Measurements from ENCODE around the gene NAGLU.
A peak's percentile ranks its signal among the peaks of the same experiment; 100 is the strongest.
"Not testable (repeated sequence)": the region's sequence is repeated elsewhere in the genome, so short reads cannot be mapped to it uniquely, and the experiment has no call there.

Gene NAGLU

DNA sequence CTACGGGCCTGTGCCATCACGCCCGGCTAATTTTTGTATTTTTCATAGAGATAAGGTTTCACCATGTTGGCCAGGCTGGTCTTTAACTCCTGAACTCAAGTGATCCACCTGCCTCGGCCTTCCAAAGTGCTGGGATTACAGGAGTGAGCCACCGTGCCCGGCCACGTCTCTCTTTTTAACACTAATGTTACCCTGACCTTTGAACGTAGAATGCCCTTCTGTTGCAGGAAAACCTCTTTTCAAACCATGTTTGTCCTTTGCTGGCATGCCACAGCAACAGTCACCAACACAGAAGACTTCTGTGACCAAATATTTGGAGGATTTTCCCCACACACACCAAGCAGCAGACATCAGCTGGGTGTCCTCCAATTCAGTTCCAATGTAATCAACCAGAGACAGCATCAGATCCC lies 8.8 kb downstream of the NAGLU start:
- DNase-seq = no peak
- TF ChIP-seq POLR2A (IDR thresholded peaks at IDR 0.05; ENCODE audit: low read length) (no peak), GATA1 (IDR thresholded peaks at IDR 0.05; ENCODE audit: low read depth, low read length) (no peak)

DNA sequence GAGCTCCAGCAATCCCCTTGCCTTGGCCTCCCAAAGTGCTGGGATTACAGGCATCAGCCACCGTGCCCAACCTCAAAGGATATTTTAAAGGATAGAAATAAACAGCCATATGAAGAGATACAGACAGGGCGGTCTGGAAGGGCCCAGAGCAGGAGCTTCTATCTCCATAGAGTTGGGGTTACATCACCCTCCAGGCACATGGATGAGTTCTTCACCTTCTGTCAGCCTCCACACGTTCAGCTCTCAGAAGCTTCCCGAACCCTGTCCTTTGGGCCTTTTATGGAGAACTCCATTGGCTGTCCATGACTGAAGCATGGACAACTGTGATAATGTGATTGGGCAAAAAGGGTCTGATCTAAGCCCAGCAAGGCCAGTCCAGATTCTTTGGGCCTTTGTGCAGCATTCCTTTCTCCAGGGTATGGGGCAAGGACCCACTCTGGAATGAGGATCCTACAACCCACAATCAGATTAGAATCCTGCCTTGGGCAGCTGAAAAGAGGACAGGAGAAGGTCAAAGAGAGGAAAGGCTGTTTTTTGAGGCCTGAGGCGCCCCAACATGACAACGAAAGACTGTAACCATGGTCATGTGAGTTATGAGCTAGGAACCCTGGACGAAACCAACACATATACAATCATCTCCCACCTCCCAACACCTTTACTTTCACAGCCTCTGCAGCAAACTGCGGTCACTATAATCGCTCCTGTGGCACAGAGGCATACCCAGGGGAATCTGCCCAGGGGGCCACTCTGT lies 9.9 kb downstream of the NAGLU start:
- DNase-seq = not testable (repeated sequence)

DNA sequence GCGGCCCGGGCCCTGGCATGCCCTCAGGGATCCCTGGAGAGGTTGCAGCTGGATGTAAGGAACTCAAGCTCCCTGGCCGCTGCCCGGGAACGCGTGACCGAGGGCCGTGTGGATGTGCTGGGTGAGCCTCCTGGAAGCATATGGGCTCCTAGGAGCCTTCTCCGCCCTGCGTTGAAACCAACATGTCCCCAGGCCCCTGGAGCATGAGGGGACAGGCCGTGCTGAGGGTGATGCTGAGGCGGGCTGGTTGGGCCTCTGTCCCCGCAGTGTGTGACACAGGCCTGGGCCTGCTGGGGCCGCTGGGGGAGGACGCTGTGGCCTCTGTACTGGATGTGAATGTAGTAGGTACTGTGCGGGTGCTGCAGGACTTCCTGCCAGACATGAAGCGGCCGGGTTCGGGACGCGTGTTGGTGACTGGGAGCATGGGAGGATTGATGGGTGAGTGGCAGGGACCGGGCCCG lies 11.0 kb downstream of the NAGLU start:
- TF ChIP-seq GATA1 (IDR thresholded peaks at IDR 0.05; ENCODE audit: low read depth, low read length) (no peak), POLR2A (IDR thresholded peaks at IDR 0.05; ENCODE audit: low read length) (peak; percentile 14)
- DNase-seq = no peak

DNA sequence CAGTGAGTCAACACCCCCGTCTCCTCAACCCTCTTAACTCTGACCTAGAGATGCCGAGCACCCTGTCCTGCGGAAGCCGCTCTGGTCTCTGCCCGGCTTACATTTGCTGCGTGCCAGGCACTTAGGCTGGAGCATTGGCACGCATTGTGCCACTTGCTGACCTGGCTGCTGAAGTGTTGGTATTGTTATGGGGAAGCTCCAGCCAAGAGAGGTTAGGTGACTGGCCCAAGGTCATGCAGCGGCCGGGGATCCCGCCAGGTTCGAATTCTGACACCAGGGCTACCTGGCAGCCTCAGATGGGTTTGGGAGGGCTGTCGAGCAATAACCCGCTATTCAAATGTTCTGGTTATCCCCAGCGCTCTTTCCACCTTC lies 11.6 kb downstream of the NAGLU start:
- DNase-seq = no peak
- TF ChIP-seq GATA1 (IDR thresholded peaks at IDR 0.05; ENCODE audit: low read depth, low read length) (no peak), POLR2A (IDR thresholded peaks at IDR 0.05; ENCODE audit: low read length) (no peak)

DNA sequence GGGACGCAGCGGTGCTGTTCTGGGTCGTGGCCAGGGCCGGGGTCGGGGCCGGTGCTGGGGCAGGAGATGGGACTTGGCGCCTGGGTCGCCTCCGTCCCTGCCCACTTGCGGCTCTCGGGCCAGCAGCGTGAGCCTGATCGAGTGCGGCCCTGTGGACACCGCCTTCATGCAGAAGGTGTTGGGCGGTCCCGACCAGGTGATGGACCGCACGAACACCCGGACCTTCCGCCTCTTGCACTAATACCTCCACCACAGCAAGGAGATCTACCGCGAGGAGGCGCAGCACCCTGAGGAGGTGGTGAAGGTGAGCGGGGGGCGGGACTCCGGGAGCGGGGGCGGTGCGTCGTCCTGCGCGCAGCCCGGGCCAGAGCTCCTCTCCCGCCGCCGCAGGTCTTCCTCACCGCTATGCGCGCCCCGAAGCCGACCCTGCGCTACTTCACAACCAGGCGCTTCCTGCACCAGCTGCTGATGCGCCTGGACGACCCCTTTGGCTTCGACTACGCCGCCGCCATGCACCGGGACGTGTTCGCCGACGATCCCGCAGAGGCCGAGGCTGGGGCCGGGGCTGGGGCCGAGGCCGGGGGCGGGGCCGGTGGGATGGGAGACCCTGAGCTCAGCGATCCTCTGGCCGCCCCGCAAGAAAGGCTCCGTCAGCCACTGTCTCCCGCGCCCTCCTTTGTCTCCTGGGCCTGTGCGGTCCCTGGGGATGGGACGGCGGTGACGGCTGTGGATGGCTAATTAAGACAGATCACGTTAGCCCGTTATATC lies 12.2 kb downstream of the NAGLU start:
- peak; percentile 57 to 70 for DNase-seq
- TF ChIP-seq POLR2A (IDR thresholded peaks at IDR 0.05; ENCODE audit: low read length) (no peak), GATA1 (IDR thresholded peaks at IDR 0.05; ENCODE audit: low read depth, low read length) (no peak)

DNA sequence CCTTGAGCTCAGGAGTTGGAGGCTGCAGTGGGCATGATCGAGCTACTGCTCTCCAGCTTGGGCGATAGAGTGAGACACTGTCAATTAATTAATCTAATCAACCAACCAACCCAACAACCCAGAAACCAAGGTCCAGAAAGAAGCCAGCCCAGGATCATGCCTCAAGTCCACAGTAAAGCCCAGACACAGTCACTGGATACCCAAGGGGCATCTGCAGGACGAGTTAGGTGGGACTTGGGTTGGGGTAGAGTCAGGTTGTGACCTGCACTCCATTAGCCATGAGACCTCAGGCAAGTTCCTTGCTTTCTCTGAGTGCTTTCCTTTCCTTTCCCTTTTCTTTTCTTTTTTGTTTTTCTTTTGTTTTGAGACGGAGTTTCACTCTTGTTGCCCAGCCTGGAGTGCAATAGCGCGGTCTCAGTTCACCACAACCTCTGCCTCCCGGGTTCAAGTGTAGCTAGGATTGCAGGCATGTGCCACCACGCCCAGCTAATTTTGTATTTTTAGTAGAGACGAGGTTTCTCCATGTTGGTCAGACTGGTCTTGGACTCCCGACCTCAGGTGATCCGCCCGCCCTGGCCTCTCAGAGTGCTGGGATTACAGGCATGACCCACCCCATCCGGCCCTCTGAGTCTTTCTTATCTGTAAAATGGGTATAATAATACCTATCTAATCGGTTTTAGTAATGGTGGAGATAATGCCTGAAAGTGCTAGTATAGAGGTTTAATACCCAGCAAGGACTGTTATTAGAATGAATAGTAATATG lies 13.1 kb downstream of the NAGLU start:
- no peak for DNase-seq
- no peak for TF ChIP-seq POLR2A (IDR thresholded peaks at IDR 0.05; ENCODE audit: low read length)
- TF ChIP-seq GATA1 (IDR thresholded peaks at IDR 0.05; ENCODE audit: low read depth, low read length) = no peak

DNA sequence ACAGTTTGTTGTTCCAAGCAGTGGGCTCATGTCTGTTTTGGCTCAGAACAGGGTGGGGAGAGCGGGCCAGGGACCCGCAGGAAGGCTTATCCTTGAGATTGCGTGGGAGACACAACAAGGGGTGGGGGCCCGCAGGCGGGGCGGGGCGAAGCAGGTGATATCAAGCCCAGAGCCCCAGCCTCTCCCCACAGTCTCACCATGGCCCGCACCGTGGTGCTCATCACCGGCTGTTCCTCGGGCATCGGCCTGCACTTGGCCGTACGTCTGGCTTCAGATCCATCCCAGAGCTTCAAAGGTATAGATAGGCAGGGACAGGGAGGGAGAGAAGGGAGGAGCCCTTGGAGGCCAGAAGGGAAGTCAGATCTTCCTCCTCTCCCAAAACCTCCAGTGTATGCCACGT lies 16.7 kb downstream of the NAGLU start, which contains the start of gene HSD17B1:
Gene HSD17B1 (plus strand): TSS at position 188 of the 400 bp plus-strand sequence. CDS start 11 bp downstream, at position 199.
- DNase-seq = not testable (repeated sequence)

DNA sequence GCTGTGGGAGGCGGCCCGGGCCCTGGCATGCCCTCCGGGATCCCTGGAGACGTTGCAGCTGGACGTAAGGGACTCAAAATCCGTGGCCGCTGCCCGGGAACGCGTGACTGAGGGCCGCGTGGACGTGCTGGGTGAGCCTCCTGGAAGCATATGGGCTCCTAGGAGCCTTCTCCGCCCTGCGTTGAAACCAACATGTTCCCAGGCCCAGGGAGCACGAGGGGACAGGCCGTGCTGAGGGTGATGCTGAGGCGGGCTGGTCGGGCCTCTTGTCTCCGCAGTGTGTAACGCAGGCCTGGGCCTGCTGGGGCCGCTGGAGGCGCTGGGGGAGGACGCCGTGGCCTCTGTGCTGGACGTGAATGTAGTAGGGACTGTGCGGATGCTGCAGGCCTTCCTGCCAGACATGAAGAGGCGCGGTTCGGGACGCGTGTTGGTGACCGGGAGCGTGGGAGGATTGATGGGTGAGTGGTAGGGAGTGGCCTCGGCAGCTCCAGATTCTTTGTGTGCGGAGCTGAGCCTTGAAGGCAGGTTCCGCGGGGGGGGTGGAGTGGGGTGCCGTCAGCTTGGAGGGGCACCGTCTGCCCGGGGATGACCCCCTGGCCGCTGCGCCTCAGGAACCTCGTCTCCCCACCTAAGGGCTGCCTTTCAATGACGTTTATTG lies 17.2 kb downstream of the NAGLU start:
- DNase-seq = peak in 1 of 2 experiments; percentile 29
- TF ChIP-seq GATA1 (IDR thresholded peaks at IDR 0.05; ENCODE audit: low read depth, low read length) = no peak
- TF ChIP-seq POLR2A (IDR thresholded peaks at IDR 0.05; ENCODE audit: low read length) = no peak

DNA sequence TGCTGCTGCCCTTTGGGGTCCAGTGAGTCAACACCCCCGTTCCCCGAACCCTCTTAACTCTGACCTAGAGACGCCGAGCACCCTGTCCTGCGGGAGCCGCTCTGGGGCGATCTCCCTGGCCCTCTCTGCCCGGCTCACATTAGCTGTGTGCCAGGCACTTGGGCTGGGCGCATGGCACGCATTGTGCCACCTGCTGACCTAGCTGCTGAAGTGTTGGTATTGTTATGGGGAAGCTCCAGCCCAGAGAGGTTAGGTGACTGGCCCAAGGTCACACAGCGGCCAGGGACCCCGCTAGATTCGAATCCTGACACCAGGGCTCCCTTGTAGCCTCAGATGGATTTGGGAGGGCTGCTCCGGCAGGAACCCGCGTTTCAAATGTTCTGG lies 17.8 kb downstream of the NAGLU start:
- no peak for TF ChIP-seq GATA1 (IDR thresholded peaks at IDR 0.05; ENCODE audit: low read depth, low read length)
- TF ChIP-seq POLR2A (IDR thresholded peaks at IDR 0.05; ENCODE audit: low read length) = no peak
- no peak for DNase-seq

DNA sequence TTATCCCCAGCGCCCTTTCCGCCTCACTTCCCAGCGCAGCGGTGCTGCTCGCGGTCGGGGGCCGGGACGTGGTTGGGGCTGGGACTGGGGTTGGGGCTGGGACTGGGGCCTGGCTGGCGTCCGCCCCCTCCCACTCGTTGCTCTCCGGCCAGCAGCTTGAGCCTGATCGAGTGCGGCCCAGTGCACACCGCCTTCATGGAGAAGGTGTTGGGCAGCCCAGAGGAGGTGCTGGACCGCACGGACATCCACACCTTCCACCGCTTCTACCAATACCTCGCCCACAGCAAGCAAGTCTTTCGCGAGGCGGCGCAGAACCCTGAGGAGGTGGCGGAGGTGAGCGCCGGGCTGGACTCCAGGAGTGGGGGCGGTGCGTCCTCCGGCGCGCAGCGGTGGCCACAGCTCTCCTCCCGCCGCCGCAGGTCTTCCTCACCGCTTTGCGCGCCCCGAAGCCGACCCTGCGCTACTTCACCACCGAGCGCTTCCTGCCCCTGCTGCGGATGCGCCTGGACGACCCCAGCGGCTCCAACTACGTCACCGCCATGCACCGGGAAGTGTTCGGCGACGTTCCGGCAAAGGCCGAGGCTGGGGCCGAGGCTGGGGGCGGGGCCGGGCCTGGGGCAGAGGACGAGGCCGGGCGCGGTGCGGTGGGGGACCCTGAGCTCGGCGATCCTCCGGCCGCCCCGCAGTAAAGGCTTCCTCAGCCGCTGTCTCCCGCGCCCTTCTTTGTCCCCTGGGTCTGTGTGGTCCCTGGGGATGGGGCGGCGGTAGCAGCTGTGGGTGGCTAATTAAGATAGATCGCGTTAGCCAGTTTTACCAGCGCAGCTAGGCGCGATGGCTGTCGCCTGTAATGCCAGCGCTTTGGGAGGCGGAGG lies 18.4 kb downstream of the NAGLU start:
- peak; percentile 71 to 72 for DNase-seq
- TF ChIP-seq POLR2A (IDR thresholded peaks at IDR 0.05; ENCODE audit: low read length) (peak; percentile 54), GATA1 (IDR thresholded peaks at IDR 0.05; ENCODE audit: low read depth, low read length) (no peak)

DNA sequence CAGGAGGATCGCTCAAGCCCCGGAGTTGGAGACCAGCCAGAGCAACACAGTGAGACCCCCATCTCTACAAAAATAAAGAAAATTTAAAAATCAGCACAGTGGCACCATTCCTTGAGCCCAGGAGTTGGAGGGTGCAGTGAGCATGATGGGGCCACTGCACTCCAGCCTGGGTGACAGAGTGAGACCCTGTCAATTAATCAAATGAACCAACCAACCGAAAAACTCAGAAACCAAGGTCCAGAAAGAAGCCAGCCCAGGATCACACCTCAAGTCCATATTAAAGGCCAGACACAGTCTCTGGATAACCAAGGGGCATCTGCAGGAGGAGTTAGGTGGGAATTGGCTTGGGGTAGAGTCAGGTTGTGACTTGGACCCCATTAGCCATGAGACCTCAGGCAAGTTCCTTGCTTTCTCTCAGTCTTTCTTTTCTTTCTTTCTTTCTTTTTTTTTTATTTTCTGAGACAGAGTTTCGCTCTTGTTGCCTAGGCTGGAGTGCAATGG lies 19.1 kb downstream of the NAGLU start:
- TF ChIP-seq POLR2A (IDR thresholded peaks at IDR 0.05; ENCODE audit: low read length) = peak; percentile 25
- no peak for TF ChIP-seq GATA1 (IDR thresholded peaks at IDR 0.05; ENCODE audit: low read depth, low read length)
- no peak for DNase-seq

DNA sequence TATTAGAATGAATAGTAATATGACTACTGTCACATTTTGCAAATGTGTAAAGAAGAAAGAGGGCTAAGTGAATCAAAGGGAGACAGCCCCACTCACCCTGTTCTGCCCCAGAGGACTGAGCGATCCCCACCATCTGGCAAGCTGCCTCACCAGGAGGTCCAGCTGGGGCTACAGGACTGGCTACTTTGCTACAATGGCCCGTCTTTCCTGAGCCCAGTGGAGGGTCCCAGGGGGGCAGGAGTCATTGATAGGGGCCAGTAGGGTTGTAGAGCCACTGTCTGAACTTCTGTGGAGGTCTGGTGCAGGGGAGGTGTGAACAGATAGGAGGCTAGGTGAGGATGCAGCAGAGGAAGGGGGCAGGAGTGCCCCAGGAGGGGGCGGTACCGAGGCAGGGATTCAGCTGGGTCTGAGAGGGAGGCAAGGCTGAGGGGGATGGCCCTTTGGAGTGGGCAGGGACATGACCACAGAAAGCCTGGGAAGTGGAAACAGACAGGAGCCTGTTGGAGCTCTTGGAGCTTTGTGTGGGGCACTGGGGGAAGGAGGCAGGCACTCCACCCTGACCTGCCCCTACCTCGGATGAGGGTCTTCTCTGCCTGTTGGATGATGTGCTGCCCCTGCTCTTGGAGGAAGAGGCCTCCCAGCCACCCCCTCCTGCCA lies 20.0 kb downstream of the NAGLU start:
- DNase-seq = not testable (repeated sequence)
